ENCODE results near the gene TOLLIP.

Gene TOLLIP

GRCh38 chr11:1298695-1299492 lies 10.5 kb downstream of the TOLLIP start:
- TF ChIP-seq CTCF (IDR thresholded peaks at IDR 0.05; ENCODE audit: poor library complexity, severe bottlenecking): no peak
- Histone ChIP-seq H3K36me3 (ENCODE audit: low read depth) (peaks cover 8% of the 10 kb centered on the region), H3K27me3 (ENCODE audit: insufficient read depth, poor library complexity, severe bottlenecking) (no peaks in the 10 kb centered on the region), H3K27ac (ENCODE audit: poor library complexity, severe bottlenecking) (no peak overlapping the region), H3K4me1 (ENCODE audit: insufficient read depth, poor library complexity, severe bottlenecking) (peaks cover 14% of the 10 kb centered on the region), H3K9me3 (ENCODE audit: severe bottlenecking) (no peaks in the 10 kb centered on the region), H3K4me3 (ENCODE audit: severe bottlenecking) (no peak overlapping the region)
- DNase-seq (ENCODE audit: low spot score): peak; percentile 84
- peak; percentile 94 for ATAC-seq (ENCODE audit: low read depth)

- no peaks in the 10 kb centered on the region for H3K9me3 ChIP-seq (ENCODE audit: severe bottlenecking)
- no peak overlapping the region for H3K27ac ChIP-seq (ENCODE audit: poor library complexity, severe bottlenecking)
- no peak overlapping the region for H3K4me3 ChIP-seq (ENCODE audit: severe bottlenecking)
- H3K27me3 ChIP-seq (ENCODE audit: insufficient read depth, poor library complexity, severe bottlenecking): no peaks in the 10 kb centered on the region
- peaks cover 9% of the 10 kb centered on the region for H3K4me1 ChIP-seq (ENCODE audit: insufficient read depth, poor library complexity, severe bottlenecking)
- ATAC-seq (ENCODE audit: low read depth) (no peak), DNase-seq (ENCODE audit: low spot score) (no peak)
- H3K36me3 ChIP-seq (ENCODE audit: low read depth): peaks cover 8% of the 10 kb centered on the region
- TF ChIP-seq CTCF (IDR thresholded peaks at IDR 0.05; ENCODE audit: poor library complexity, severe bottlenecking): no peak
These were observed 11.6 kb downstream of the TOLLIP start for GRCh38 chr11:1297576-1298473.

- no peak overlapping the region for H3K27ac ChIP-seq (ENCODE audit: poor library complexity, severe bottlenecking)
- no peak for TF ChIP-seq CTCF (IDR thresholded peaks at IDR 0.05; ENCODE audit: poor library complexity, severe bottlenecking)
- H3K4me1 ChIP-seq (ENCODE audit: insufficient read depth, poor library complexity, severe bottlenecking): peaks cover 9% of the 10 kb centered on the region
- no peak overlapping the region for H3K4me3 ChIP-seq (ENCODE audit: severe bottlenecking)
- DNase-seq (ENCODE audit: low spot score) (peak; percentile 34), ATAC-seq (ENCODE audit: low read depth) (no peak)
- H3K9me3 ChIP-seq (ENCODE audit: severe bottlenecking): no peaks in the 10 kb centered on the region
- peaks cover 10% of the 10 kb centered on the region for H3K36me3 ChIP-seq (ENCODE audit: low read depth)
- no peaks in the 10 kb centered on the region for H3K27me3 ChIP-seq (ENCODE audit: insufficient read depth, poor library complexity, severe bottlenecking)
These were observed 12.3 kb downstream of the TOLLIP start for GRCh38 chr11:1297011-1297575.

GRCh38 chr11:1296287-1296686 lies 13.1 kb downstream of the TOLLIP start:
- no peak for TF ChIP-seq CTCF (IDR thresholded peaks at IDR 0.05; ENCODE audit: poor library complexity, severe bottlenecking)
- no peaks in the 10 kb centered on the region for H3K27me3 ChIP-seq (ENCODE audit: insufficient read depth, poor library complexity, severe bottlenecking)
- no peak overlapping the region for H3K4me3 ChIP-seq (ENCODE audit: severe bottlenecking)
- no peaks in the 10 kb centered on the region for H3K9me3 ChIP-seq (ENCODE audit: severe bottlenecking)
- H3K4me1 ChIP-seq (ENCODE audit: insufficient read depth, poor library complexity, severe bottlenecking): peaks cover 9% of the 10 kb centered on the region
- peaks cover 10% of the 10 kb centered on the region for H3K36me3 ChIP-seq (ENCODE audit: low read depth)
- DNase-seq (ENCODE audit: low spot score) (peak; percentile 48), ATAC-seq (ENCODE audit: low read depth) (no peak)
- no peak overlapping the region for H3K27ac ChIP-seq (ENCODE audit: poor library complexity, severe bottlenecking)

Data from RWPE2 (cell line).